Liver (tissue), 3 donors: ENCODE data around the gene WRAP73.

Experiments used
- CTCF ChIP-seq: fragments of 150-350 bp; IDR thresholded peaks from 2 replicates; pipeline ENCODE4 v1.5.1; 2017; ENCODE audit warnings: improper control_type of control experiment, low read depth, low read length; ENCODE audit not compliant: missing input control
- FOXA1 ChIP-seq: IDR thresholded peaks from 2 replicates; pipeline ENCODE4 v1.6.1; 2016; ENCODE audit warnings: antibody characterized with exemption
- JUND ChIP-seq, 2 donors: IDR thresholded peaks; 2 replicates each; pipeline ENCODE4 v1.6.1; 2016; ENCODE audit warnings: antibody characterized with exemption in 2 of 2
- NR2F2 ChIP-seq: IDR thresholded peaks from 2 replicates; pipeline ENCODE4 v1.6.1; 2016; ENCODE audit warnings: antibody characterized with exemption
- REST ChIP-seq: IDR thresholded peaks from 2 replicates; pipeline ENCODE4 v1.6.1; 2016; ENCODE audit warnings: antibody characterized with exemption, mild to moderate bottlenecking
- RXRA ChIP-seq, 2 donors: IDR thresholded peaks; 2 replicates each; pipeline ENCODE4 v1.6.1; 2017 to 2018; ENCODE audit warnings: antibody characterized with exemption in 2 of 2, mild to moderate bottlenecking in 1 of 2
- YY1 ChIP-seq: IDR thresholded peaks from 2 replicates; pipeline ENCODE4 v1.6.1; 2016; ENCODE audit warnings: antibody characterized with exemption, mild to moderate bottlenecking
- donor health status: healthy.
- donor health status: healthy.

GRCh38 chr1:3651930-3652547, 2.1 kb upstream of the WRAP73 start, which contains the start of gene TP73:
- TF ChIP-seq CTCF (no peak), FOXA1 (no peak), REST (no peak), YY1 (no peak), RXRA (IDR thresholded peaks at IDR 0.05) (no peak), JUND (IDR thresholded peaks at IDR 0.05) (no peak), NR2F2 (no peak)
